WTC11 (cell line): ENCODE measurements around the gene SP7. TPM values are rescaled to one million over a fixed set of nuclear protein-coding genes. Genes with fewer than 3 reads are reported as not detected.
"Not testable (repeated sequence)": the region's sequence is repeated elsewhere in the genome, so short reads cannot be mapped to it uniquely, and the experiment has no call there.

ENCODE experiments used
- ATAC-seq: fragments of 200-7000 bp; cut with Tn5 transposase; 2 replicates; pipeline ENCODE4 v1.10.0; 2021; ENCODE audit warnings: mild to moderate bottlenecking, moderate library complexity
- CTCF ChIA-PET: fragments of 300-600 bp; sonication (Branson Sonifier 250); formaldehyde crosslinking; loops from one replicate; lab custom pipeline; 2021; ENCODE audit warnings: antibody characterized with exemption; lab: Charles Lee
- POLR2A ChIA-PET: fragments of 350-600 bp; sonication (Branson Sonifier 250); formaldehyde crosslinking; loops from one replicate; lab custom pipeline; 2021; ENCODE audit warnings: antibody characterized with exemption; lab: Charles Lee
- DNase-seq: peaks from one replicate; pipeline ENCODE4 v3.0.0; 2021; ENCODE audit warnings: low spot score
- H3K27ac Mint-ChIP-seq: 2 replicates; pipeline ENCODE4 v1.8.0; 2021; ENCODE audit warnings: mixed read lengths
- H3K27me3 Mint-ChIP-seq: 2 replicates; pipeline ENCODE4 v1.8.0; 2021; ENCODE audit warnings: low read depth, mild to moderate bottlenecking, moderate library complexity, mixed read lengths
- H3K36me3 Mint-ChIP-seq: 2 replicates; pipeline ENCODE4 v1.8.0; 2021; ENCODE audit warnings: mixed read lengths
- H3K4me1 Mint-ChIP-seq: 2 replicates; pipeline ENCODE4 v1.8.0; 2022; ENCODE audit warnings: mixed read lengths
- H3K4me3 Mint-ChIP-seq: 2 replicates; pipeline ENCODE4 v1.8.0; 2021; ENCODE audit warnings: mild to moderate bottlenecking, moderate library complexity, mixed read lengths
- H3K9me3 Mint-ChIP-seq: 2 replicates; pipeline ENCODE4 v1.8.0; 2021; ENCODE audit warnings: mixed read lengths
- ELF4 ChIP-seq: sonication (generic); formaldehyde crosslinking; IDR thresholded peaks from 2 replicates; pipeline ENCODE4 v1.8.1; 2022; ENCODE audit warnings: low read depth, mild to moderate bottlenecking, moderate library complexity, missing genetic modification reagents
- JUN ChIP-seq: sonication (generic); formaldehyde crosslinking; IDR thresholded peaks from 2 replicates; pipeline ENCODE4 v1.8.0; 2023; ENCODE audit warnings: mild to moderate bottlenecking, missing genetic modification reagents
- SMAD3 ChIP-seq: sonication (generic); formaldehyde crosslinking; IDR thresholded peaks from 2 replicates; pipeline ENCODE4 v1.8.0; 2022; ENCODE audit warnings: missing genetic modification reagents, mild to moderate bottlenecking, borderline replicate concordance
- ZNF423 ChIP-seq: fragments of 250-450 bp; sonication (Bioruptor Pico); IDR thresholded peaks from 2 replicates; pipeline ENCODE4 v2.1.2; 2022; ENCODE audit warnings: mild to moderate bottlenecking, moderate library complexity
- total RNA-seq: library from RNA; stranded (reverse); gene quantifications from 3 replicates; pipeline ENCODE4 v1.2.3, GENCODE V29; 2021
- TF ChIP-seq, protein P1 (sequence below): sonication (generic); formaldehyde crosslinking; IDR thresholded peaks from 2 replicates; pipeline ENCODE4 v1.8.1; 2023; ENCODE audit warnings: mild to moderate bottlenecking, missing genetic modification reagents, moderate library complexity
- TF ChIP-seq, protein P2 (sequence below): sonication (generic); formaldehyde crosslinking; IDR thresholded peaks from 2 replicates; pipeline ENCODE4 v1.8.0; 2023; ENCODE audit warnings: mild to moderate bottlenecking, missing genetic modification reagents
- TF ChIP-seq, protein P3 (sequence below): fragments of 250-450 bp; sonication (Bioruptor Pico); IDR thresholded peaks from 2 replicates; pipeline ENCODE4 v1.9.0; 2021; ENCODE audit warnings: mild to moderate bottlenecking, borderline replicate concordance

The SP7 gene
- total RNA-seq, 1 experiment from 2014 or later, result 0.09 TPM

DNA sequence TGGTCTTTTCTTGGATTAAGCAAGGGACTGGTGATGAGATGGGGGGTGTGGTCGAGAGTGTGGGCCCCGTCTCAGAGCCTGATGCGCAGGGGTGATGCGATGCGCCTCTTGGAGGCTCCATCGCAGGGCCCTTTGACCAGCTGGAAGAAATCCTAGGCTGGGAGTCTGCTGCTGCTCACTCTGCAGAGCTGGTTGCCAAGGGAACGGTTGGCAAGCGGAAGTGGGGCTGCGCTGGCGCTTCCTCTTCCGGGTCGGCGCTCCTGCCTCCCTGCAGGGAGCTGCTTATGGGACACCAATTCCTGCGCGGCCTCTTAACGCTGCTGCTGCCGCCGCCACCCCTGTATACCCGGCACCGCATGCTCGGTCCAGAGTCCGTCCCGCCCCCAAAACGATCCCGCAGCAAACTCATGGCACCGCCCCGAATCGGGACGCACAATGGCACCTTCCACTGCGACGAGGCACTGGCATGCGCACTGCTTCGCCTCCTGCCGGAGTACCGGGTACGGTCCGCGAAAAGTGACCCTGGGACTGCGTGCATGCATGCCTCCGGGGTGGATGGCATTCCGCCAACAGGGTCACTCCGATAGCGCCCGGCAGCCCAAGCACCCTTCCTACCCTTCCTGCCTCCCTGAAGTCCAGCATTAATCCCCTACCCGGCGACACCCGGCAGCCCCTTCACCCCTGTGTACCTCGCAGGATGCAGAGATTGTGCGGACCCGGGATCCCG, 36.5 kb downstream of the SP7 start, which contains the start of gene MYG1 (continued):
- TF ChIP-seq, protein P1, sequence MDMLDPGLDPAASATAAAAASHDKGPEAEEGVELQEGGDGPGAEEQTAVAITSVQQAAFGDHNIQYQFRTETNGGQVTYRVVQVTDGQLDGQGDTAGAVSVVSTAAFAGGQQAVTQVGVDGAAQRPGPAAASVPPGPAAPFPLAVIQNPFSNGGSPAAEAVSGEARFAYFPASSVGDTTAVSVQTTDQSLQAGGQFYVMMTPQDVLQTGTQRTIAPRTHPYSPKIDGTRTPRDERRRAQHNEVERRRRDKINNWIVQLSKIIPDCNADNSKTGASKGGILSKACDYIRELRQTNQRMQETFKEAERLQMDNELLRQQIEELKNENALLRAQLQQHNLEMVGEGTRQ (CRISPR knock-in tag), result 0 out of 2 replicates have a peak, but pooled peaks have one; percentile 4
- TF ChIP-seq JUN (CRISPR knock-in tag) (peak; percentile 71; the same call in 1 of the 2 replicates), SMAD3 (CRISPR knock-in tag) (no peak; the same call in 1 of the 2 replicates)
- TF ChIP-seq, all 79 proteins: peak for 39

DNA sequence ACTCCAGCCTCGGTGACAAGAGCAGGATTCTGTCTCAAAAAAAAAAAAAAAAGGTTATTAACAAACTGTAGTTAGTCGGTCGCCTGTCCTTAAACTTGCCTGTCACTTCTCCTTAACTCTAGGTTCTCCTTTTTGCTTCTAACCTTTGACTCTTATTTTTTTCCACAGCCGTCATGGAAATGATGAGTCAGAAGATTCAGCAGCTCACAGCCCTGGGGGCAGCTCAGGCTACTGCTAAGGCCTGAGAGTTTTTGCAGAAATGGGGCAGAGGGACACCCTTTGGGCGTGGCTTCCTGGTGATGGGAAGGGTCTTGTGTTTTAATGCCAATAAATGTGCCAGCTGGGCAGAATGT, 37.1 kb downstream of the SP7 start:
- peak overlapping the region; percentile 82 for H3K27ac Mint-ChIP-seq
- TF ChIP-seq, protein P2, sequence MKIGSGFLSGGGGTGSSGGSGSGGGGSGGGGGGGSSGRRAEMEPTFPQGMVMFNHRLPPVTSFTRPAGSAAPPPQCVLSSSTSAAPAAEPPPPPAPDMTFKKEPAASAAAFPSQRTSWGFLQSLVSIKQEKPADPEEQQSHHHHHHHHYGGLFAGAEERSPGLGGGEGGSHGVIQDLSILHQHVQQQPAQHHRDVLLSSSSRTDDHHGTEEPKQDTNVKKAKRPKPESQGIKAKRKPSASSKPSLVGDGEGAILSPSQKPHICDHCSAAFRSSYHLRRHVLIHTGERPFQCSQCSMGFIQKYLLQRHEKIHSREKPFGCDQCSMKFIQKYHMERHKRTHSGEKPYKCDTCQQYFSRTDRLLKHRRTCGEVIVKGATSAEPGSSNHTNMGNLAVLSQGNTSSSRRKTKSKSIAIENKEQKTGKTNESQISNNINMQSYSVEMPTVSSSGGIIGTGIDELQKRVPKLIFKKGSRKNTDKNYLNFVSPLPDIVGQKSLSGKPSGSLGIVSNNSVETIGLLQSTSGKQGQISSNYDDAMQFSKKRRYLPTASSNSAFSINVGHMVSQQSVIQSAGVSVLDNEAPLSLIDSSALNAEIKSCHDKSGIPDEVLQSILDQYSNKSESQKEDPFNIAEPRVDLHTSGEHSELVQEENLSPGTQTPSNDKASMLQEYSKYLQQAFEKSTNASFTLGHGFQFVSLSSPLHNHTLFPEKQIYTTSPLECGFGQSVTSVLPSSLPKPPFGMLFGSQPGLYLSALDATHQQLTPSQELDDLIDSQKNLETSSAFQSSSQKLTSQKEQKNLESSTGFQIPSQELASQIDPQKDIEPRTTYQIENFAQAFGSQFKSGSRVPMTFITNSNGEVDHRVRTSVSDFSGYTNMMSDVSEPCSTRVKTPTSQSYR, result no peak
- TF ChIP-seq, all 79 proteins: peak for 0
- ATAC-seq, result 0 out of 2 replicates have a peak, but pooled peaks have one; percentile 0
- no peak for DNase-seq
- ChIA-PET POLR2A (interaction anchor here (0.5 to 2.5 kb wide), 3 partner anchors 22 to 180 kb away, joined by 3 to 8 read pairs (median 4); partner anchors contain the start of genes AAAS and ESPL1), CTCF (interaction anchor here (0.7 to 3.6 kb wide), 18 partner anchors 10 to 250 kb away, joined by 3 to 66 read pairs (median 4); partner anchors contain the start of genes AAAS, CSAD and ZNF740)
- Mint-ChIP-seq H3K4me1 (peaks cover 28% of the 10 kb centered on the region), H3K36me3 (peaks cover 32% of the 10 kb centered on the region), H3K27me3 (no peaks in the 10 kb centered on the region), H3K4me3 (peak overlapping the region; percentile 87), H3K9me3 (no peaks in the 10 kb centered on the region)

DNA sequence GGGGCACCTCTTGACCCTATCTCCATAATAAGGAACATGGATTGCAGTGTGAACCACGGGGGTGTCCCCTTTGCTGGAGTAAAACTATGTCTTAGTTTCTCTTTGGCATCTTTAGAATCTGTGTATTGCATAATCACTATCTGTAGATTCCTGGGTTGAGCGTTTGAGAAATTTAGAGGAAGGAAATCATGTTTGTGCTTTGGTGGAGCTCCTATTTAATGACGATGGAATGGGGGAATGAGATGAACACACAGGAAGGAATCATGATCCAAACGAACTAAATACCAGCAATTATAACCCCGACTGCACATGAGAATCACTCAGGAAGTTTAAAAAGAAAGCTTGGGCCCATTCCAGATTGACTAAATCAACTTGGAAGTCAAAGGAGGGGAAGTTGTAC, 38.0 kb downstream of the SP7 start:
- H3K4me1 Mint-ChIP-seq, result peaks cover 28% of the 10 kb centered on the region
- H3K4me3 Mint-ChIP-seq, result no peak overlapping the region

DNA sequence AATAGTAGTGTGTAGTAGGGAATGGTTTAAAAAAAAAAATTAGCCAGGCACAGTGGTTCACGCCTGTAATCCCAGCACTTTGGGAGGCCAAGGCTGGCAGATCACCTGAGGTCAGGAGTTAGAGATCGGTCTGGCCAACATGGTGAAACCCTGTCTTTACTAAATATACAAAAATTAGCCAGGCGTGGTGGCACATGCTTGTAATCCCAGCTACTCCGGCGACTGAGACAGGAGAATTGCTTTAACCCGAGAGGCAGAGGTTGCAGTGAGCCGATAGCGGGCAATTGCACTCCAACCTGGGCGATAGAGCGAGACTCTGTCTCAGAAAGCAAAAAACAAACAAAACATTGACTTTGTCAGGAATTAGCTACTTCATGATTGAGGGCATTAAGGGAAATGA, 39.0 kb downstream of the SP7 start:
- H3K27me3 Mint-ChIP-seq, ATAC-seq, DNase-seq, H3K9me3 Mint-ChIP-seq: not testable (repeated sequence)
- H3K4me3 Mint-ChIP-seq, result peak overlapping the region; percentile 99
- H3K4me1 Mint-ChIP-seq, result peaks cover 28% of the 10 kb centered on the region
- ChIA-PET POLR2A (interaction anchor here (0.5 kb wide), 1 partner anchor 118 kb away, joined by 3 read pairs; no protein-coding TSS in a partner anchor), CTCF (interaction anchor here (1.3 to 3.6 kb wide), 3 partner anchors 24 to 55 kb away, joined by 4 to 66 read pairs (median 55); partner anchors contain the start of gene AAAS)
- H3K27ac Mint-ChIP-seq, result peak overlapping the region; percentile 30; the same call in 1 of the 2 replicates
- peaks cover 34% of the 10 kb centered on the region for H3K36me3 Mint-ChIP-seq

More for the DNA sequence above, 38.0 kb downstream of the SP7 start:
- Mint-ChIP-seq H3K27me3 (no peaks in the 10 kb centered on the region), H3K36me3 (peaks cover 37% of the 10 kb centered on the region), H3K9me3 (no peaks in the 10 kb centered on the region), H3K27ac (no peak overlapping the region)
- CTCF ChIA-PET, result interaction anchor here (1.8 to 3.6 kb wide), 3 partner anchors 24 to 124 kb away, joined by 8 to 66 read pairs (median 11); partner anchors contain the start of gene AAAS
- DNase-seq, result no peak
- POLR2A ChIA-PET, result interaction anchor here (2.5 kb wide), 1 partner anchor 23 kb away, joined by 8 read pairs; the partner anchor contains the start of gene AAAS
- TF ChIP-seq ZNF423 (CRISPR knock-in tag), result no peak
- TF ChIP-seq, protein P3, sequence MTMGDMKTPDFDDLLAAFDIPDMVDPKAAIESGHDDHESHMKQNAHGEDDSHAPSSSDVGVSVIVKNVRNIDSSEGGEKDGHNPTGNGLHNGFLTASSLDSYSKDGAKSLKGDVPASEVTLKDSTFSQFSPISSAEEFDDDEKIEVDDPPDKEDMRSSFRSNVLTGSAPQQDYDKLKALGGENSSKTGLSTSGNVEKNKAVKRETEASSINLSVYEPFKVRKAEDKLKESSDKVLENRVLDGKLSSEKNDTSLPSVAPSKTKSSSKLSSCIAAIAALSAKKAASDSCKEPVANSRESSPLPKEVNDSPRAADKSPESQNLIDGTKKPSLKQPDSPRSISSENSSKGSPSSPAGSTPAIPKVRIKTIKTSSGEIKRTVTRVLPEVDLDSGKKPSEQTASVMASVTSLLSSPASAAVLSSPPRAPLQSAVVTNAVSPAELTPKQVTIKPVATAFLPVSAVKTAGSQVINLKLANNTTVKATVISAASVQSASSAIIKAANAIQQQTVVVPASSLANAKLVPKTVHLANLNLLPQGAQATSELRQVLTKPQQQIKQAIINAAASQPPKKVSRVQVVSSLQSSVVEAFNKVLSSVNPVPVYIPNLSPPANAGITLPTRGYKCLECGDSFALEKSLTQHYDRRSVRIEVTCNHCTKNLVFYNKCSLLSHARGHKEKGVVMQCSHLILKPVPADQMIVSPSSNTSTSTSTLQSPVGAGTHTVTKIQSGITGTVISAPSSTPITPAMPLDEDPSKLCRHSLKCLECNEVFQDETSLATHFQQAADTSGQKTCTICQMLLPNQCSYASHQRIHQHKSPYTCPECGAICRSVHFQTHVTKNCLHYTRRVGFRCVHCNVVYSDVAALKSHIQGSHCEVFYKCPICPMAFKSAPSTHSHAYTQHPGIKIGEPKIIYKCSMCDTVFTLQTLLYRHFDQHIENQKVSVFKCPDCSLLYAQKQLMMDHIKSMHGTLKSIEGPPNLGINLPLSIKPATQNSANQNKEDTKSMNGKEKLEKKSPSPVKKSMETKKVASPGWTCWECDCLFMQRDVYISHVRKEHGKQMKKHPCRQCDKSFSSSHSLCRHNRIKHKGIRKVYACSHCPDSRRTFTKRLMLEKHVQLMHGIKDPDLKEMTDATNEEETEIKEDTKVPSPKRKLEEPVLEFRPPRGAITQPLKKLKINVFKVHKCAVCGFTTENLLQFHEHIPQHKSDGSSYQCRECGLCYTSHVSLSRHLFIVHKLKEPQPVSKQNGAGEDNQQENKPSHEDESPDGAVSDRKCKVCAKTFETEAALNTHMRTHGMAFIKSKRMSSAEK (CRISPR knock-in tag), result no peak
- no peak for TF ChIP-seq ELF4 (CRISPR knock-in tag)
- no peak for ATAC-seq
